Endodermal cell (in vitro differentiated cells): Measurements from ENCODE around the gene PITPNC1. TPM values are rescaled to one million over a fixed set of nuclear protein-coding genes. Genes with fewer than 3 reads are reported as not detected.
"Not testable (repeated sequence)": the region's sequence is repeated elsewhere in the genome, so short reads cannot be mapped to it uniquely, and the experiment has no call there.

Source experiments
- DNase-seq: peaks from one replicate; pipeline ENCODE4 v3.0.0-alpha.2; 2017
- H3K27ac ChIP-seq: 2 replicates; pipeline ENCODE4 v1.5.1; 2013; ENCODE audit warnings: mild to moderate bottlenecking, low read depth, low read length, moderate library complexity
- H3K27me3 ChIP-seq: 2 replicates; pipeline ENCODE4 v1.6.1; 2013; ENCODE audit warnings: mild to moderate bottlenecking, low read length, moderate library complexity; ENCODE audit not compliant: insufficient read depth, control insufficient read depth, poor library complexity, severe bottlenecking
- H3K36me3 ChIP-seq: 2 replicates; pipeline ENCODE4 v1.7.0; 2013; ENCODE audit warnings: mild to moderate bottlenecking, low read length, moderate library complexity; ENCODE audit not compliant: control insufficient read depth, insufficient read depth
- H3K4me1 ChIP-seq: one replicate; pipeline ENCODE4 v1.7.0; 2013; ENCODE audit warnings: low read length; ENCODE audit not compliant: control insufficient read depth, insufficient read depth
- H3K4me3 ChIP-seq: 2 replicates; pipeline ENCODE4 v1.5.1; 2013; ENCODE audit warnings: mild to moderate bottlenecking, low read length, moderate library complexity
- H3K9ac ChIP-seq: 2 replicates; pipeline ENCODE4 v1.6.1; 2013; ENCODE audit warnings: mild to moderate bottlenecking, low read length, moderate library complexity; ENCODE audit not compliant: poor library complexity, severe bottlenecking; ENCODE audit errors: extremely low read depth
- H3K9me3 ChIP-seq: 2 replicates; pipeline ENCODE4 v1.6.1; 2013; ENCODE audit warnings: mild to moderate bottlenecking, low read length, moderate library complexity; ENCODE audit not compliant: control insufficient read depth
- H3K27ac Mint-ChIP-seq: 2 replicates; pipeline ENCODE4 v1.8.0; 2020; ENCODE audit warnings: mixed read lengths
- H3K27me3 Mint-ChIP-seq: 2 replicates; pipeline ENCODE4 v1.8.0; 2021; ENCODE audit warnings: mild to moderate bottlenecking, mixed read lengths; ENCODE audit not compliant: insufficient read depth
- H3K36me3 Mint-ChIP-seq: 2 replicates; pipeline ENCODE4 v1.8.0; 2020; ENCODE audit warnings: low read depth, mixed read lengths
- H3K4me1 Mint-ChIP-seq: 2 replicates; pipeline ENCODE4 v1.8.0; 2020; ENCODE audit warnings: mixed read lengths
- H3K4me3 Mint-ChIP-seq: 2 replicates; pipeline ENCODE4 v1.8.0; 2020; ENCODE audit warnings: mild to moderate bottlenecking, moderate library complexity, mixed read lengths
- H3K9me3 Mint-ChIP-seq: 2 replicates; pipeline ENCODE4 v1.8.0; 2020; ENCODE audit warnings: mild to moderate bottlenecking, mixed read lengths
- CTCF ChIP-seq: fragments of 200-600 bp; sonication (generic); conservative IDR thresholded peaks from 2 replicates; pipeline ENCODE4 v1.5.0; 2021; ENCODE audit warnings: antibody characterized with exemption, mild to moderate bottlenecking
- WGBS, 2 experiments: methylation state at CpG; one replicate each; pipeline versions ENCODE4 v1.1.5 to v1.1.7; 2013; ENCODE audit warnings: missing lambda C conversion rate in 2 of 2, mixed read lengths in 1 of 2; ENCODE audit not compliant: insufficient coverage in 1 of 2, insufficient read length in 1 of 2; 5-methylcytosine and 5-hydroxymethylcytosine counted together
- total RNA-seq, 2 donors: library from RNA; stranded (reverse); fragmentation: NEBNext Ultra II Directional in 1 of 2; extraction: Animal tissue kit (Norgen Biotek cat#: 25700) in 1 of 2; gene quantifications; 2 replicates in 1 of 2; 3 replicates in 1 of 2; pipeline ENCODE4 v1.2.1, GENCODE V29; 2021

PITPNC1 gene
- total RNA-seq, 2 donors from 2014 or later = 28.9 to 36.4 TPM

GRCh38 chr17:67647482-67647881 lies 270.4 kb downstream of the PITPNC1 start:
- no peak overlapping the region for H3K9ac ChIP-seq
- no peak overlapping the region for H3K27ac ChIP-seq
- peaks cover 5% of the 10 kb centered on the region for H3K36me3 Mint-ChIP-seq
- H3K4me3 ChIP-seq = no peak overlapping the region
- DNase-seq = no peak
- H3K4me1 Mint-ChIP-seq = peaks cover 16% of the 10 kb centered on the region
- no peak overlapping the region for H3K27ac Mint-ChIP-seq
- no peaks in the 10 kb centered on the region for H3K9me3 ChIP-seq
- TF ChIP-seq CTCF = no peak
- H3K4me3 Mint-ChIP-seq = no peak overlapping the region
- H3K36me3 ChIP-seq = no peaks in the 10 kb centered on the region
- H3K27me3 ChIP-seq = no peaks in the 10 kb centered on the region
- H3K9me3 Mint-ChIP-seq = no peaks in the 10 kb centered on the region
- H3K4me1 ChIP-seq = no peaks in the 10 kb centered on the region
- 83 to 90% methylated on average over 1 to 5 of the region's 5 CpGs for WGBS, 2 experiments
- no peaks in the 10 kb centered on the region for H3K27me3 Mint-ChIP-seq

GRCh38 chr17:67648032-67648905 lies 271.2 kb downstream of the PITPNC1 start:
- no peak overlapping the region for H3K27ac Mint-ChIP-seq
- no peak overlapping the region for H3K4me3 Mint-ChIP-seq
- Histone ChIP-seq H3K9ac (no peak overlapping the region), H3K27ac (no peak overlapping the region), H3K36me3 (no peaks in the 10 kb centered on the region), H3K27me3 (no peaks in the 10 kb centered on the region), H3K4me1 (no peaks in the 10 kb centered on the region), H3K4me3 (no peak overlapping the region), H3K9me3 (no peaks in the 10 kb centered on the region)
- H3K27me3 Mint-ChIP-seq = no peaks in the 10 kb centered on the region
- H3K4me1 Mint-ChIP-seq = peaks cover 16% of the 10 kb centered on the region
- no peak for DNase-seq
- peaks cover 8% of the 10 kb centered on the region for H3K36me3 Mint-ChIP-seq
- no peaks in the 10 kb centered on the region for H3K9me3 Mint-ChIP-seq
- 76 to 97% methylated on average over 6 of the region's 6 CpGs for WGBS, 2 experiments
- TF ChIP-seq CTCF = no peak

DNA sequence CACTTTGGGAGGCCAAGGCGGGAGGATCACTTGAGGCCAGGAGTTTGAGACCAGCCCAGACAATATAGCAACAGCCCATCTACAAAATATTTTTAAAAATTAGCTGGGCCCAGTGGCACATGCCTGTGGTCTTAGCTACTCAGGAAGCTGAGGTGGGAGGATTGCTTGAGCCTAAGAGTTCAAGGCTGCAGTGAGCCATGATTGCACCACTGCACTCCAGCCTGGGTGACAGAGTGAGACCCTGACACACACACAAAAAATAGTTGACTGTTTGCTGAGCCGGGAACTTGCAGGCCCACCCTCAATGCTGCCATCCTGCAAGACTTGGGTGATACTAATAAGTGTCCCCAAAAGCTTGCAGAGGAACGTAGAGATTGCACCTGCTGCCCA lies 271.8 kb downstream of the PITPNC1 start:
- H3K4me3 ChIP-seq, H3K36me3 ChIP-seq, H3K9me3 ChIP-seq, H3K27me3 ChIP-seq, H3K4me1 ChIP-seq, H3K9ac ChIP-seq, H3K4me3 Mint-ChIP-seq, H3K36me3 Mint-ChIP-seq, DNase-seq, H3K9me3 Mint-ChIP-seq, H3K27ac Mint-ChIP-seq, H3K27me3 Mint-ChIP-seq, H3K27ac ChIP-seq: not testable (repeated sequence)
- 89 to 97% methylated on average over 3 of the region's 3 CpGs for WGBS, 2 experiments
- H3K4me1 Mint-ChIP-seq = peaks cover 16% of the 10 kb centered on the region
